ENCODE measurements around the gene TMPRSS11E. TPM values are rescaled to one million over a fixed set of nuclear protein-coding genes. Genes with fewer than 3 reads are reported as not detected.
A peak's percentile ranks its signal among the peaks of the same experiment; 100 is the strongest.

The TMPRSS11E gene
- total RNA-seq, 2 experiments from 2014 or later, result 0.19 TPM; not detected in 1

DNA sequence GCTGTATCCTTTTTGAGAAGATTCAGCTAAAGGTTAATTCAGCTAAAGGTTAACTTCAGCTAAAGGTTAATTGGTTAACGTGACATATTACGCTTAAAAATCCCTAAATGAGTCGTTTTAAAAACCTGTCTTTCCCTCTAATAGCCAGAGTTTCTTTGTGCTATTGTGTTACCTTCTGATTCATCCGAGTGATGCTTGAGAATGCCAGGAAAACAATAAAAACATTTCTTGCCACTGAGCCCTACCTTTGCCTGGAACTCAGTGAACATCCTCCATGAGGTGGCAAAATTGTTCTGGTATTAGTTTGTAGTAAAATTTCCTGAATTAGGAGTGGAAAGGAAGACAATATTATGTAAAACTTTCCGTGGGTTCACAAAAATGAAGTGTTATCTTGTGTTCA, 13.7 kb upstream of the TMPRSS11E start:
- Mint-ChIP-seq H3K36me3 (peaks cover 8% of the 10 kb centered on the region), H3K27me3 (no peaks in the 10 kb centered on the region), H3K4me3 (no peak overlapping the region), H3K27ac (peak overlapping the region; percentile 45), H3K9me3 (peaks cover 5% of the 10 kb centered on the region), H3K4me1 (peaks cover 19% of the 10 kb centered on the region)
- no peak for DNase-seq

DNA sequence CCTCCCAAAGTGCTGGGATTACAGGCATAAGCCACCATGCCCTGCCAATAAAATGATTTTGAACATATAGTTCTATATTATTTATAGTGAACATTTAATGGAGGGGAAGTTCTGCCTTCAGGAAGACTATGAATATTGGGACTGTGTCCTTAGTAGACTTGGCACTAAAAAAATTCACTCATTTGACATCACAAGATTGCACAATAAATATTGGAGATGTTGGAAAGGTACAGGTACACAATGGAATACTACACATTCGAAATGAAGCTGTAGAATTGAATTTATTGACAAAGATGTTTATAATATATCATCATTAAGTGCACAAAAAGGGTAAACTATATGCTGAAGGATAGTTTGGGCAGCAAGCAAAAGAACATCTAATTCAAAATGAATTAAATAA, 13.0 kb upstream of the TMPRSS11E start:
- Mint-ChIP-seq H3K4me3 (no peak overlapping the region), H3K36me3 (peaks cover 8% of the 10 kb centered on the region), H3K4me1 (peaks cover 22% of the 10 kb centered on the region), H3K27me3 (no peaks in the 10 kb centered on the region), H3K27ac (no peak overlapping the region), H3K9me3 (peaks cover 5% of the 10 kb centered on the region)
- DNase-seq, result no peak

DNA sequence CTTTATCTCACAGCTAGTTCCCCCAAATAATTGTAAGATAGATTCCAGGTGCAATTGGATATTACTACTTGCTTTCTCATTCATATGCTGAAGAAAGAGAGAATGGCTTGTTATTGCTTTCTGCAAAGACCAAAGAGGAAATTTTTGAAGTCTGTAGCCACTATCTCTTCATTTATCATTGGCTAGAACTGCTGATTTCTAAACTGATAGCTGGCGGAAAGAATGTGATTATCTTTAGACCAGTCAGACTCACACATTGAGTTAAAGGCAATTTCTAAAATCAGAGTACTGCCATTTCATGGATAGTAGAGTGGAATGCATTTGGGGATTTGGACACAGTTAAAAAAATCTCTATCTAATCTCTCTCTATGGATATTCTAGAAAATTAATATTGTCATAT, 12.4 kb upstream of the TMPRSS11E start:
- peaks cover 8% of the 10 kb centered on the region for H3K36me3 Mint-ChIP-seq
- no peak overlapping the region for H3K4me3 Mint-ChIP-seq
- peaks cover 26% of the 10 kb centered on the region for H3K4me1 Mint-ChIP-seq
- no peaks in the 10 kb centered on the region for H3K27me3 Mint-ChIP-seq
- peaks cover 5% of the 10 kb centered on the region for H3K9me3 Mint-ChIP-seq
- DNase-seq, result no peak
- H3K27ac Mint-ChIP-seq, result no peak overlapping the region

DNA sequence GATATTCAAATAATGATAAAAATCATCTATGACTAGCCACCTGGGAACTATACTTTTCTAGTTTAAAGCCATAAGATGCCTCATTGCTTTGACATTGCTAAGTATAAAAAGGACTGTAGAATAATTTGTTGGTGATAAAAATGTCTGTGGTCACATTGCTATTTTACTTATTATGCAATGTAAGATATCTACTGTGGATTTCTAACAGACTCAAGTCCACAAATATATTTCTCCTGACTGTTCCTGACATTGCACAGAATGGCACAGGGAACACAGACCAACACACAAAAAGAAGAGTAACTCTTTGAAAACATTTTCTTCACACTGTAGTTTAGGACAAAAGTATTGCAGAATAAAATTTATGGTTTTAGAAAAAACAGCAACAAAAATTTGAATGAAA, 2.2 kb upstream of the TMPRSS11E start:
- Mint-ChIP-seq H3K4me1 (peaks cover 42% of the 10 kb centered on the region), H3K9me3 (no peaks in the 10 kb centered on the region), H3K27ac (no peak overlapping the region), H3K36me3 (no peaks in the 10 kb centered on the region), H3K4me3 (no peak overlapping the region), H3K27me3 (no peaks in the 10 kb centered on the region)
- no peak for DNase-seq

DNA sequence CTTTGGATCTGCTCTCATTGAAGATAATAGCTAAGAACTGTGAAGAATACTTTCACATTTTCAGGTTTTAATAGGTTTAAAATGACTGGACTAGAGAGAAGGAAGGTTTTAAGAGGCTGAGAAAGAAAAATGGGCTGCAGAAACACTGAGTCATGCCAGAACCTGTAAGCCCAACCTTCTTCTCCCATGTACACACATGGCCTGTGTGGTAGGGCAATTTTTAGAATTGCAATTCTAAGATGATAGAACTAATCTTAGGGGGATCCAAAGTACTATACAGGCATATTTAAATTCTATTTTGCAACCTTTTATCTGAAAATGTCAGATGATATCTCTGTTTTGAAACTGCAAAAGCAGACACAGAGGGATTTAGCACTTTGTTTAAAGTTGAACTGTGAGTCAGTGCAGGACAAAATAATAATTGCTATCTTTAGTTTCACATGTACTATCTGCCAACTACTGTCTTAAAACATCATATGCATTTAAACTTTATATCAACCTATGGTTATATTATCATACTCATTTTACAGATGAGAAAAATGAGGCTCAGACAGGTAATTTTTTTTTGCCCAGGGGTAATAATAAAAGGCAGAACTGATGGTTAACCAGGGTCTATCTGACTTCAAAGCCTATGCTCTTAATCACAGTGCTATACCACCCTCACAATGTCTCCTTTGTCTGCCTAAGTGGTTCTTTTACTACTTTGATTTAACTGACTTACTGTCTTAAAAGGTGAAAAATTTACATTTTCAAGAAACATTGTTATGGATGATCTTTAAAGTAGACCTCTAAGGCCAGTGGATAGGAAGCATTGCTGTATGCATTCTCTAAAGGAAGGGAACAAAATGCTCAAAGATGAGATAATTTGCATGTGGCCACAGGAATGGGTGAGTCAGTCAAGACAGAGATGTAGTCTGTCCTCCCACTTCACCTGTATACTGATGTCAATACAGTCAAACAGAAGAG, 4.3 kb downstream of the TMPRSS11E start:
- H3K36me3 Mint-ChIP-seq, result no peaks in the 10 kb centered on the region
- DNase-seq, result no peak
- peaks cover 40% of the 10 kb centered on the region for H3K4me1 Mint-ChIP-seq
- no peaks in the 10 kb centered on the region for H3K9me3 Mint-ChIP-seq
- H3K27ac Mint-ChIP-seq, result peak overlapping the region; percentile 73
- H3K27me3 Mint-ChIP-seq, result no peaks in the 10 kb centered on the region
- no peak overlapping the region for H3K4me3 Mint-ChIP-seq

DNA sequence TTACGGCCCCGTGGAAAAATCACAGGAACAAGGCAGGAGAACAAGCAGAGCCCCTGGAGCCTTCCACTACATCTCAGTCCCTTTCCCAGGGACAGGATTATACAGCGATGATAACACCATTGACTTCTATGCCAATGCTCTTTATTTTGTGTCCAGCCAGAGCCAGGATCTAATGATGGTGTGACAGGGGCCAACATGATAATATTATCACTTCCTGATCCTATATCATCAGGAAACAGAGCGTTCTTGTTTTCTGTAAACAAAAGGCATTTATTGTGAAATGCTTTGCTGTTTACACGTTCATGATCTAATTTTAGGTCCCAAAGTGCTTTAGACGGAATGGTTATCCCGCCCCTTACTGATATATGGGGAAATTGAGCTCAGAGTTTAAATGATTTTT, 12.8 kb downstream of the TMPRSS11E start:
- no peak overlapping the region for H3K27ac Mint-ChIP-seq
- H3K4me1 Mint-ChIP-seq, result peaks cover 11% of the 10 kb centered on the region
- H3K4me3 Mint-ChIP-seq, result no peak overlapping the region
- peaks cover 1% of the 10 kb centered on the region for H3K9me3 Mint-ChIP-seq
- peaks cover 2% of the 10 kb centered on the region for H3K36me3 Mint-ChIP-seq
- H3K27me3 Mint-ChIP-seq, result no peaks in the 10 kb centered on the region
- DNase-seq, result no peak

DNA sequence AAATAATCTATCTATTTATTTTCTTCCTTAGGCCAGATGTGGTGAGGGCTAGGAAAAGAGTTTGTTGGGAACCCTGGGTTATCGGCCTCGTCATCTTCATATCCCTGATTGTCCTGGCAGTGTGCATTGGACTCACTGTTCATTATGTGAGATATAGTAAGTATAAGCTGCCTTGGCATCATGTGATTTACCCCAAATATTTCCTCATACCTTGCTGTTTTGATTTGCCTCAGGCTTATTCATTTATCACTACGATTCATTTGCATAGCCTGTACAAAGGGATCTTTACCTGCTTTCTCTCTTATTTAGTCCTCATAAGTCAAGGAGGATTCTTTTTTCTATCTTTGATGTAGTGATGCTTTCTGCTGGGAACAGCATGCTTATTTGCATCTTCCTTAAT, 14.5 kb downstream of the TMPRSS11E start:
- no peak overlapping the region for H3K4me3 Mint-ChIP-seq
- peaks cover 2% of the 10 kb centered on the region for H3K36me3 Mint-ChIP-seq
- no peak overlapping the region for H3K27ac Mint-ChIP-seq
- peaks cover 13% of the 10 kb centered on the region for H3K4me1 Mint-ChIP-seq
- no peak for DNase-seq
- no peaks in the 10 kb centered on the region for H3K27me3 Mint-ChIP-seq
- H3K9me3 Mint-ChIP-seq, result peaks cover 1% of the 10 kb centered on the region

DNA sequence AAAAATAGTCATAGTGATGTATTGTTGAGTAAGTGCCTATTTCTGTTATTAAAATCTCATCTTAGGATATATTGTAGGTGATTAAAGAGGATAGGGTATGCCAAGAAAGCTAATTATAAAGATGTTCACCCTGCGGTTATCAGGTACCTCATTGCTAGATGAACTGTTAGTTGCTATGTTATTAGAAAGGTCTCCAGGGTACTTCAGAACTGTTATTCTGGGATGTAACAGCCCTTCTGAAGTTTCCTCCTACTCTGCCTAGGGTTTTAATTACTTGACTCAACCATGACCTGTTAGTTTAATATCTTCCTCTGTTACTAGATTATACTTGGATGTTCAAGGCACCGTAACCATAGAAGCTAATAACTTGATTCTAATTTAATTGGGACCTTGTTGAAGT, 15.4 kb downstream of the TMPRSS11E start:
- H3K27me3 Mint-ChIP-seq, result no peaks in the 10 kb centered on the region
- H3K4me1 Mint-ChIP-seq, result peaks cover 9% of the 10 kb centered on the region
- no peaks in the 10 kb centered on the region for H3K36me3 Mint-ChIP-seq
- H3K27ac Mint-ChIP-seq, result no peak overlapping the region
- DNase-seq, result no peak
- peaks cover under 1% of the 10 kb centered on the region for H3K9me3 Mint-ChIP-seq
- H3K4me3 Mint-ChIP-seq, result no peak overlapping the region

DNA sequence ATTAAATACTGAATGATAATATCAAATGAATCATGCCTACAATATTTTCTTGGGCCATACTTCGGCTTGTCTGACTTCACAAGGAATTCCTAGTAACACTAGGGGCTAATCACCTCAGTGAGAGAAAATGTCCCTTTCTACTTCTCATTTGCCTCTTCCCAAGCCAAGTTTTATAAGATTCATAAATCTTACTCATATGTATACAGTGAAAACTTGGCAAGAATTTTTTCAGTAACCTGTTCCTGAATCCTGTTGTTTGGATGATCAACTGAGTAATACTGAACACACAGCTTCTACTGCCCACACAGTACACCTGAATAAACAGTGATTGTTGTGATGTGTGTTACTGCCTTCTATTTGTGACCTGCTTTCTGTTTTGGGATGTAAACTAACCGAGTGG, 16.5 kb downstream of the TMPRSS11E start:
- Mint-ChIP-seq H3K27me3 (no peaks in the 10 kb centered on the region), H3K9me3 (no peaks in the 10 kb centered on the region), H3K27ac (no peak overlapping the region), H3K4me1 (peaks cover 9% of the 10 kb centered on the region), H3K36me3 (no peaks in the 10 kb centered on the region), H3K4me3 (no peak overlapping the region)
- no peak for DNase-seq

DNA sequence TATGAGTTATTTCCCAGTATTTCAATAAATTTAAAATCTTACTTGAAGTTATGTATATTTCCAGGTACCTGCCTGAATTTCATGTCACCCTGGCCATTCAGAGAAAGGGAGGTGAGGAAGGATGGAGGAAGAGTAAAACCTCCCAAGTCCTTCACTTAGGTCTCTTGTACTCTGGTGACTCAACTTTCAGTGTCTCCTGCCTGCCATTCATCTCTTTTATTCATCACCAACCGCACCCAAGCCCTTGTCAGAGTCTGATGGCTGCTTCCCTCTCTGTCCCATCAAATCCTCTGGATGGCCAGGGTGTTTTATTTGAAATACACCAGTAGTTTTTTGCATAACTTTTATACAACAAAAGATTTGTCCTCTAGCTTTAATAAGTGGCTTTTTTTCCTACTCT, 17.8 kb downstream of the TMPRSS11E start:
- H3K9me3 Mint-ChIP-seq, result peaks cover 2% of the 10 kb centered on the region
- H3K36me3 Mint-ChIP-seq, result peaks cover 2% of the 10 kb centered on the region
- DNase-seq, result no peak
- H3K27ac Mint-ChIP-seq, result no peak overlapping the region
- H3K4me1 Mint-ChIP-seq, result peaks cover 20% of the 10 kb centered on the region
- H3K4me3 Mint-ChIP-seq, result no peak overlapping the region
- no peaks in the 10 kb centered on the region for H3K27me3 Mint-ChIP-seq

DNA sequence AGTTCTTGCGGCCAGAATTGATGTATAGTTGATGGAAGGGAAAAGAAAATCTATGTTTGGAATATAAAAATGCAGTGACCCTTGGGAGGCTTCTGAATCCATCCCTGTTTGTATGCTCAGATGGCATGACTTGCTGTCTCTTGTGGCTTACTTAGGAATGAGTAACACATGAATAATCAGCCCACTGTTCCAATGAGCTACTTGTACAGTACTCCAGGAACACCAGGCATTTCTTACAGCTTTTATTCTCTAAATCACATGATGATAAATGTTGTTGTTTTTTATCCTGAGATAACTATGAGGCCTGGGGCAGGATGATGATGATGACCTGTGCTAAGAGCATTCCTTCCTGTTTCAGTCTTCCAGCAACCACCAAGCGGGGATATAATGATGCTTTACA, 18.9 kb downstream of the TMPRSS11E start:
- Mint-ChIP-seq H3K27ac (no peak overlapping the region), H3K36me3 (peaks cover 3% of the 10 kb centered on the region), H3K27me3 (no peaks in the 10 kb centered on the region), H3K9me3 (peaks cover 2% of the 10 kb centered on the region), H3K4me1 (peaks cover 21% of the 10 kb centered on the region), H3K4me3 (no peak overlapping the region)
- DNase-seq, result no peak

DNA sequence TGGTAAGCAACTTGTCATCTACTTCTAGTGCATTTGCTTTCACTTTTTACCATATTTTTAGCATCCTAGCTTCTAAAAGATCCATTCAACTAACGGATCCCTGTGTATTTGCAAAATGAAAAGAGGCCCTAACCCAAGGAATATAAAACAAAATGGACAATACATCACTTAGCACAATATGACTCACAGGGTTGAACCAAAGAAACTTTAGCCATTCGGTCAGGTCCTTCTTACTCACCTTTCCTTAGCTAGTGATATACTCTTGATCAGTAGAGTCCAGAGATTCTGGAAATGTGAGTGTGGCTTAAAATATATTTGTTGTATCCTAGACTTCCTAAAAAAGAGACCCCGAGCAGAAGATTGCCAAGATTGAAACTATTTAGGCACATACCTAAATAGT, 19.5 kb downstream of the TMPRSS11E start:
- H3K27ac Mint-ChIP-seq, result no peak overlapping the region

DNA sequence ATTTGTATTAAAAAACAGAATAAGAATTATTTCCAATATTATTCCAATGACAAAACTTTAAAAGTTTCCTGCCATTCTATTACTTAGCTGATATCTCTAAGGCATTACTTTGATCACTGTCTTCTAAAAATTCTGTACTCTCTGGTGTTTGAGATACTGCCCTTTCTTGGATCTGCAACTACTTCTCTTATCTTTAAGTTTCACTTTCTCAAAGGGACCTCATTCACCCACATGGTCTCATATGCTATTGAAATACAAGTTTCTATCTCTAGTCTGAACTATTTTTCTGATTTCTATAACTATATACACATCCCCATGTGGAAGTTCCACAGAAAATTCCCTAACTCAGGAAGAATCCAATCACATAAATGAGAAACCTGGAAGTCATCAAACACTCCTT, 22.2 kb downstream of the TMPRSS11E start:
- Mint-ChIP-seq H3K27me3 (no peaks in the 10 kb centered on the region), H3K4me3 (no peak overlapping the region), H3K9me3 (peaks cover 4% of the 10 kb centered on the region), H3K4me1 (peaks cover 20% of the 10 kb centered on the region), H3K36me3 (peaks cover 4% of the 10 kb centered on the region), H3K27ac (no peak overlapping the region)
- DNase-seq, result no peak

More for the DNA sequence above, 19.5 kb downstream of the TMPRSS11E start:
- Mint-ChIP-seq H3K9me3 (peaks cover 2% of the 10 kb centered on the region), H3K4me1 (peaks cover 22% of the 10 kb centered on the region), H3K36me3 (peaks cover 4% of the 10 kb centered on the region), H3K27me3 (no peaks in the 10 kb centered on the region), H3K4me3 (no peak overlapping the region)
- DNase-seq, result no peak

DNA sequence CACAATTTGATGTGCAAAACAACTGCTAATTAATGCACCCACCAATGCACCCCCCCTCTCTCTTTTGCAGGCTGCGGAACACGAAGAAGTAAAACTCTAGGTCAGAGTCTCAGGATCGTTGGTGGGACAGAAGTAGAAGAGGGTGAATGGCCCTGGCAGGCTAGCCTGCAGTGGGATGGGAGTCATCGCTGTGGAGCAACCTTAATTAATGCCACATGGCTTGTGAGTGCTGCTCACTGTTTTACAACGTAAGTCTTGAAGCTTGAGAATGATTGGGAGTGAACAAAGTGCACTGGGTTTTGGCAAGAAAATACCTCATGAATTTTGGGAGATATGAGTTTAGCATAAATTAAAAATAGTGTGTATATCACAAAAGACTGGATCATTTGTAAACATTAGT, 28.9 kb downstream of the TMPRSS11E start:
- Mint-ChIP-seq H3K27ac (no peak overlapping the region), H3K4me1 (peaks cover 1% of the 10 kb centered on the region), H3K36me3 (peaks cover 3% of the 10 kb centered on the region), H3K9me3 (peaks cover 6% of the 10 kb centered on the region), H3K27me3 (no peaks in the 10 kb centered on the region), H3K4me3 (no peak overlapping the region)
- DNase-seq, result no peak

DNA sequence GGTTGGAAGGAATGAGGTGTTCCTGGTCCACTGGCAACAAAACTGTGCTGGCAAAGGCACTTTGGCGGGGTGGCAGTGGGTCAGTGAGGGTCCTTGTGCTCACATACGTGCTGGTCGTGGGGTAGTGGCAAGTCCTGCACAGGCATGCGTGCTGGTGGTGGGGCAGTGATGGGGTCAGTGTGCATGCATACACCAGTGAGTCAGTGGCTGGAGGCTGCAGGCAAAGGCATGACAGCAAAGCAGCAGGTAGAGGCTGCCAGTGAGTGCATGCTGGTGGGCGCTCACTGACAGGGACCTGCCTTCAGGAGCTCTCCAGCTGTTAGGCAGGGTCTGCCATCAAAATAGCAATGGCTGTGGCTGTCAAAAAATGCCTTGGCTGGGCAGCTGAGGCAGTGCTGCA, 42.1 kb downstream of the TMPRSS11E start:
- Mint-ChIP-seq H3K36me3 (no peaks in the 10 kb centered on the region), H3K4me1 (peaks cover 1% of the 10 kb centered on the region), H3K27me3 (no peaks in the 10 kb centered on the region), H3K27ac (no peak overlapping the region), H3K9me3 (no peaks in the 10 kb centered on the region), H3K4me3 (no peak overlapping the region)
- DNase-seq, result no peak

DNA sequence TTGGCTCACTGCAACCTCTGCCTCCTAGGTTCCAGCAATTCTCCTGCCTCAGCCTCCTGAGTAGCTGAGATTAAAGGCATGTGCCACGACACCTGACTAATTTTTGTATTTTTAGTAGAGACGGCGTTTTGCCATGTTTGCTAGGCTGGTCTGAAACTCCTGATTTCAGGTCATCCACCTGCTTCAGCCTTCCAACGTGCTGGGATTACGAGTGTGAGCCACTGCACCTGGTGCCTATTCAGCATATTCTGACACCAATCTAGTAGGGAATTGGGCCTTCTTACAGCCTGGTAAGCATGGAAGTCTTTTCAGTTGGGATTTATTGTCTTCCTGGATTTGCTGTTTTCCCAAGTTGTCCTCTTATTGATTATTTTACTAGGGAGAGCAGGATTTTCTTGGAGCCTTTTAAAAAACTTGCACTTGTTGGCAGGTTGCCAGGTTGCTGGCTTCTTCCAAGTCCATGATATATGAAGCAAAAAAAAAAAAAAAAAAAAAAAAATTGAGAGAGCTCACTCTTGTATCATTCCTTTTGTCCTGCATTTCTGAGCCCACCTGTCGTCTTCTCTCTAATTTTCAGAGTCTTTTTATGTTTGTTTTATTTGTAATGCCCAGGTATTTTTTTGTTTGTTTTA, 43.7 kb downstream of the TMPRSS11E start:
- Mint-ChIP-seq H3K36me3 (no peaks in the 10 kb centered on the region), H3K27me3 (no peaks in the 10 kb centered on the region), H3K4me1 (peaks cover 6% of the 10 kb centered on the region), H3K27ac (no peak overlapping the region), H3K4me3 (no peak overlapping the region), H3K9me3 (no peaks in the 10 kb centered on the region)
- no peak for DNase-seq
